ENCODE data around the gene ZFTA.
"Not testable (repeated sequence)": the region's sequence is repeated elsewhere in the genome, so short reads cannot be mapped to it uniquely, and the experiment has no call there.

The ZFTA gene

DNA sequence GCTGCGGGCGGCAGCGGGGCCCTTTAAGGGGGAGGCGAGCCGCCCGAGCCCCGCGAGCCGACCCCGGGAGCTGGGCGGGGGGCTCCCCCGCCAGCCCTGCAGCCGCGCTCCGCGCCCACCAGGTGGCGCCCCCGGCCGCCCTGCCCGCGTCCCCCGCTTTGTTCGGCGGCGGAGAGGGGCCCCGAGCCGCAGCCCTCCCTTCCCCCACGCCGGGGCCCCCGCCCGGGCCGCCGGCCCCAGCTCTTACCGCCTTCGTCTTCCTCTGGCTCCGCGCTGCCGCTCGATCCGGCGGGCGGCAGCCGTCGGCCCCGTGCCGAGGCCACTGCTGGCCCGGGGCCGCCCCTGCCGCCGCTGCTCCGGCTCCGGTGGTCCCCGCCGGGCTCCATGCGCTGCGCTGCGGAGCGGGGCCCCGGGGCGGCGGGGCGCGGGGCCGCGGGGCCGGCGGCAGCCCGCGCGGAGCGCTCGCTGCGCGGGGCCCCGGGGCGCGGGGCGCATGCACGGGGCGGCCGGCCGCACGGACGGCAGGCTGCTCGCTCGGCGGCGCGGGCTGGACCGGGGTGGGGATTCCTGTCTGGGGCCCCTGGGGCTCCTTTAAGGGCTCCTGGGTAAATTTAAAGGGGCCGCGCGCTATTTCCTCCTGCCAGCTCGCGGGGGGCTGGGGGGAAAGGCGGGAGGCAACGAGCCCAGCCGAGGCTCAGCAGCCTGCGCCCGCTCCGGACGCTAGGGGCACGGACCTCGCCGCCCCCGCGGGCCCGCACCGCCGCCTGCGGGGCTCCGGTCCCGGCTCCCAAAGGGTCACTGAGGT lies at the start of gene ZFTA:
Gene ZFTA (minus strand): TSS at position 539 of the 805 bp plus-strand sequence. CDS start 153 bp downstream, at position 386.
- DNase-seq, result peak; percentile 62

DNA sequence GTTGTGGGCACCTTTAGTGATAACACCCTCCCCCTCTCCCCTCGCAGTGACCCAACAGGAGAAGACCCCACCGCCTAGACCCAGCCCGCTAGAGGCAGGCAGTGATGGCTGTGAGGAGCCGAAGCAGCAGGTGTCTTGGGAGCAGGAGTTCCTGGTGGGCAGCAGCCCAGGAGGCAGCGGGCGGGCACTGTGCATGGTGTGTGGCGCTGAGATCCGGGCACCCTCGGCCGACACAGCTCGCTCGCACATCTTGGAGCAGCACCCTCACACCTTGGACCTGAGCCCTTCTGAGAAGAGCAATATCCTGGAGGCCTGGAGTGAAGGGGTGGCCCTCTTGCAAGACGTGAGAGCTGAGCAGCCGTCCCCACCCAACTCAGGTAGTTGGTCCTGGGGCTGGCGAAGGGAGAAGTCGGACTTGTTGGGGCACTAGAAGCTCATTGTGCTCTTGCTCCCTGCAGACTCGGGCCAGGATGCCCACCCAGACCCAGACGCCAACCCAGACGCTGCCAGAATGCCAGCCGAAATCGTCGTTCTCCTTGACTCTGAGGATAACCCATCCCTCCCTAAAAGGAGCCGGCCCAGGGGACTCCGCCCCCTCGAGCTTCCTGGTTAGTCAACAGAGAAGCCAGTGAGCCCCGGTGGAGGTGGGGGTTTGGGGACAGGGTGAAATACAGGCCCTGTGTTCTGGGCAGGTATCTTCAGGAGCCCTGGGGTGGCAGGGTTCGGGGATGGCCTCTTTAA lies 49.4 kb upstream of the ZFTA start:
- no peak for DNase-seq

DNA sequence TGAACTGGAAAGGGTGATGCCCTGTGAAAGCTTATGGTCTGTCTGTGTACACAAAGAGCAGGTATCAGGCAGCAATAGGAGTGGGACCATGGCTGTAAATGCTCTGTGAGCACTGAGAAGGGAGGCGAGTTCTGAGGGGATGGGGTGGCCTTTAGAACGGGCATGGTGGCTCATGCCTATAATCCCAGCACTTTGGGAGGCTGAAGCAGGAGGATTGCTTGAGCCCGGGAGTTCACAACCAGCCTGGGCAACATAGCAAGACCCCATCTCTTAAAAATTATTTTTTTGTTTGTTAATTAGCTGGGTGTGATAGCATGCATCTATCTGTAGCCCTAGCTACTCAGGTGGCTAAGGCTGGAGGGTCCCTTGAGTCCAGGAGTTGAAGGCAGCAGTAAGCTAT lies 48.2 kb upstream of the ZFTA start:
- DNase-seq, result no peak

DNA sequence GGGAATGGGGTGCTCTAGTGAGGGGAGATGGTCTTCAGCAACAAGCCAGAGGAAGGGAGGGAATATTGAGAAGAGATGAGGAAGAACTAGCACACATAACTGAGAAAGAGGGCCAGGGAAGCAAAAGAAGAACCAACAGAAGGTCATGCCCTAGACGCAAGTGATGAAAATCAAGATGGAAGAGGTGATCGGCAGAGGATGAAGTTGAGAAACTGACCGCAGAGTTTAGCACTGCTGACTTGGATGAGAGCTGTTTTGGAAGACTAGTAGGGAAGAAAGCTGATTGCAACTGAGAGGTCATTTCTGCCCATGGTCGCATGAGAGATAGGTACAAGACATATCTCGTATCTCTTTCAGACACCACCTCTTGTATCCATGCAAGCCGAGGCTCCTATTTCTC lies 47.6 kb upstream of the ZFTA start:
- DNase-seq, result no peak

DNA sequence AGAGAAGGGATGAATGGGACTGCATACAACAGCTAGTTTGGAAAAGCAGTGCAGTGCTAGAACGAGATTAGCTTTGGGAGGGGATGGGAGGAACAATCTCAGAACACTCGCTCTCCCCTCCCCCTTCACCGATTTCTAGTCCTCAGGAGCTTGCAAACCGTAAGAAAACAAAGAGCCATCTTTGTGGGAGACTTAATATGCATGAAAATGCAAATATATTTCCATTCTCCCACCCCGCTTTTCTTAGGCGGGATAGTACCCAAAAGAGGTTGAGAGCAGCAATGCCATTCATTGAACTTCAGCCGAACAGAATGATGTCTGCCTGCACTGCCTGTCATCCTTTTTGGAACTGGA lies 45.8 kb upstream of the ZFTA start:
- DNase-seq, result no peak

DNA sequence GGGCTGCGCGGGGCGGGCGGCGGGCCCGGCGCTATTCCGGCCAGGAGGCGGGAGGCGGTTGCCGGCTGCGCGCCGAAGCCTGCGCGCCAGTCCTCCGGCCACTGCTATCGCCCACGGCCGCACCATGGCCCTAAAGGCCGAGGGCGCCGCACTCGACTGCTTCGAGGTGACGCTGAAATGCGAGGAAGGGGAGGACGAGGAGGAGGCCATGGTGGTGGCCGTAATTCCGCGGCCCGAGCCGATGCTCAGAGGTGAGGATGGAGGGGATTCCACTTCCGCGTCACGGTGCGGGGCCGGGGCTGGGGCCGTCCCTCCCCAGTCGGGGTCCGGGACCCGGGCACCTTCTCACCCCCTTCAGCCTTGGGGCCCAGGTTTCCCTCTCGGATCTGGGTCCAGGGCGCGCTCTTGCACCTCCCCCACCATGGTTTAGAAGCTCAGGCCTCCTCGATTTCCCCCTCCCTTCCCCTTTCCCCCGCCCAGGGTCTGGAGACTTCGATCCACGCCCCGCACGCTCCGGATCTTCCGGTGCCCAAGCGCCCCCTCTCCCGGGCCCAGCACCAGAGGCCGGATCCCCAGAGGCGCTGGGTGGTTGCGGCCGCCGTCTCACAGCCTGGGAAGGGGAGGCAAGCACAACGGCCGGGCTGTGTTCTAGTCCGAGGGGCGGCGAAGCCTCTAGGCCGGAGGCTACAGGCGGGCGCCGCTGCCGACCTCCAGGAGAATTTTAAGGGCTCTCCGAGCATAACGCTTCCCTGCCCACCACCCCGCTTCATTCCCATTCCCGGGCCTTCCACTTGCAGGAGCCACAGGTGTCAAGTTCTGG lies 45.2 kb upstream of the ZFTA start:
- DNase-seq, result peak; percentile 13 to 29

DNA sequence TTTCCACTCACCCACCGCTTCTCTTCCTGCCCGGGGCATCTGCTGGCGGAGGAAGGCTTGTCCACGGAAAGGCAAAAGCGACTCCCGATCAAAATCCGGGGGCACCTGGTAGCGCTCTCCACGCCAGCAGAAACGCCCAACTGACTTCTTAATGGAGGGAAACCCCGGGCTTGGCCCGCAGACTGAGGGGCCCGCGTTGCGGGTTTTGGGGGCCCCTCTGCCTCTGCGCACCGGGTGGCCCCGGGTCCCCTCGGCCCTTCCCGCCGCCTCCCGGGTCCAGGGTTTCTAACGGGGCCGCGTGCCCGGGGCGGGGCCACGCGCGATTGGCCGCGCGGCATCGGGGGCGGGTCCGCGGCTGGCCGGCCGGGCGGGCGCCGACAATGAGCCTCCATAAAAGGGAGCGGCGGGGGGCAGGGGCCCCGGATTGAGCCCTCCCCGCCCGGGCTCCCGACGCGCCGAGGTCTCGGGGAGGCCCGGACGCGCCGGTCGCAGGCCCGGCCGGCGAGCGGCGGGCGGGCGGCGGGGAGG lies 44.5 kb upstream of the ZFTA start, which contains the start of gene SPINDOC:
Gene SPINDOC (plus strand): TSS at position 422 of the 528 bp plus-strand sequence. CDS start 231 bp downstream, outside the sequence.
- DNase-seq, result peak; percentile 73 to 80

DNA sequence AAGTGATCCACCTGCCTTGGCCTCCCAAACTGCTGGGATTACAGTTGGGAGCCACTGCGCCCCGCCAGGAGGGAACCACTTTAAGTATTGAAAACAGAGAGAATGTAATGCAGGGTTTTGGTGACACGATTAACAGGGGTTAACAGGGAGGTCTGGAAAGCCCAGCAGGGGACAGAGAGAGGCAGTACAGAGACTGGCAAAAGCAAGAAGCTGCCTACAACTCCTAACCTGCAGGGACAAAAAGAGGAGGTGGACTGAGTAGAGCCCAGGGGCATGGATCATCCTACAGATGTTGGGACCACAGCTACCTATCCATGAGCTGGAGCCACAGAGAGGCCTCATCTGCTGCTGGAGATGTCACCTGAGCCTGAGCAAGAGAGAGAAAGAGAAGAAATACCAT lies 42.9 kb upstream of the ZFTA start:
- no peak for DNase-seq

DNA sequence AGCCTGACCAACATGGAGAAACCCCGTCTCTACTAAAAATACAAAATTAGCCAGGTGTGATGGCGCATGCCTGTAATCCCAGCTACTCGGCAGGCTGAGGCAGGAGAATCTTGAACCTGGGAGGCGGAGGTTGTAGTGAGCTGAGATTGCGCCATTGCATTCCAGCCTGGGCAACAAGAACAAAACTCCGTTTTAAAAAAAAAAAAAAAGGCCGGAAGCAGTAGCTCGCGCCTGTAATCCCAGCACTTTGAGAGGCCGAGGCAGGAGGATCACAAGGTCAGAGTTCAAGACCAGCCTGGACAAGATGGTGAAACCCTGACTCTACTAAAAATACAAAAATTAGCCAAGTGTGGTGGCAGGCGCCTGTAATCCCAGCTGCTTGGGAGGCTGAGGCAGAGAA lies 41.8 kb upstream of the ZFTA start:
- DNase-seq, result not testable (repeated sequence)

DNA sequence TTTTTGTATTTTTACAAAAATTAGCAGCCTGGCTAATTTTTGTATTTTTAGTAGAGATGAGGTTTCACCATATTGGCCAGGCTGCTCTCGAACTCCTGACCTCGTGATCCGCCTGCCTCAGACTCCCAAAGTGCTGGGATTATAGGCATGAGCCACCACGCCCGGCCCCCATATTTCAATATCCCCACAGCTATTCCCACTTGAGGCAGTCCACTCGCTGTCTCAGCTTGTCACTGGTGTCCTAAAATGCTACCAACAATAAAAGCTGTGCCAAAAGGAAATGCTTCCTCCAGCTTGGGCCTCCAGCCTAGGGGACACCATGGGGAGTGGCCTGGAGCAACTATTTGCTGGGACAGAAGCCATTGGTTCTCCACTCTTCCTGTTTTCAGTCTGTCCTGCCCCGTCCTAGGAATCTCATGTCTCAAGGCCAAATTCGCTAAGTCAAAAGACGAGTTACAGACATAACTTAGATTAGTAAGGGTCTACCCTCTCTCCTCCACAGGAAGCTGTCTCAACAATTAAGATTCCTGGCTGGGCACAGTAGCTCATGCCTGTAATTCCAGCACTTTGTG lies 37.4 kb upstream of the ZFTA start:
- DNase-seq, result no peak

DNA sequence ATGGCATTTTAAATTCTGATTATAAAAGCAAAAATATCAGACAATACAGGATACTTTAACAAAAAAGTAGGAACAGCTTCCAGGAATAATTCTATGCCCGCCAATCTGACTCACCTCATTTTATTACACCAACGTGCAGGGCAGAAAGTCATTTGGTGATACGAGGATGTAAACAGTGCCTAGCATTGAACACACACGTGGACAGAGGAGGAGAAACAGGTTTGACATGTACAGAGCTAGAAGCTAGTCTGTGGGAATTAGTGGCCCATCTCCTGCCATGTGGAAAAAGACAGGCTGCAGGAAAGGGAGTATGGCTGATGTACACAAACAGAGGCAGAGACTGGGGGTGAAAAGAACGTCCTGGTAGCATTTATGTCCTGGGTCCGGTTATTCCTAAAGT lies 35.7 kb upstream of the ZFTA start:
- no peak for DNase-seq

DNA sequence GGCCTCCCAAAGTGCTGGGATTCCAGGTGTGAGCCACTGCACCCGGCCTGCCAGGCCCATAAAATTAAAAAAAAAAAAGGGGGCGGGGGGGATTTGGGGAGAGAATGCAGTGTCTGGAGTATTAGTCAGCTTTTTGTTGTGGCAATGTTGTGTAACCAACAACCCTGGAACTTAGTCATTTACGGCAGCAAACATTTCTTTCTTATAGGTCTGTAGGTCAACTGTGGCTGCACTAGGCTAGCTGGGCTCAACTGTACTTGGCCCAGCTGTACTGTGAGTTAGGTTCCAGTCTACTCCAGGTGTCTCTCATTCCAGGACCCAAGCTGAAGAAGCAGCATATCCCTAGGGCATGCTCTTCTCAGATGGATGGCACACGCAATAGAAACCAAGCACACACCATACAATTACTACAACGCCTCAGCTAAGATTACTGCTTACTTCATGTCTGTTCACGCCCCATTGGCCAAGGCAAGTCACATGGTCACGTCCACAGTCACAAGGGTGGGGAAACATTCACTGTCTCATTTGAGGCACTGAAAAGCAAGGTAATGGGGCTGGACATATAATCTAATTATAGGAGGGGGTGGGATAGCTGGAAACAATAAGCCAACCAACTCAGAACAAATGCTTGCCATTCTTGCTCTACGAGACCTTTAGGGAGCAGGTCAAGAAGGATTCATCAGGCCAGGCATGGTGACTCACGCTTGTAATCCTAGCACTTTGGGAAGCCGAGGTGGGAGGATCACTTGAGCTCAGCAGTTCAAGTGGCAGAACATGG lies 34.3 kb upstream of the ZFTA start:
- DNase-seq, result no peak

DNA sequence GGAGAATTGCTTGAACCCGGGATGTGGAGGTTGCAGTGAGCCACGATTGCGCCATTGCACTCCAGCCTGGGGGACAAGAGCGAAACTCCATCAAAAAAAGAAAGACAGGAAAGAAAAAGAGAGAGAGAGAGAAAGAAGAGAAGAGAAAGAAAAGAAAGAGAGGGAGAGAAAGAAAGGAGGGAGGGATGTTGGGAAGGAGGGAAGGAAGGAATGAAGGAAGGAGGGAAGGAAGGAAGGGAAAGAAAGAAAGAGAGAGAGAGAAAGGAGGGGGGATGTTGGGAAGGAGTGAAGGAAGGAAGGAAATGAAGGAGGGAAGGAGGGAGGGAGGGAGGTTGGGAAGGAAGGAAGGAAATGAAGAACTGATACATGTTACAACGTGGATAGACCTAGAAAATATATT lies 32.3 kb upstream of the ZFTA start:
- no peak for DNase-seq

DNA sequence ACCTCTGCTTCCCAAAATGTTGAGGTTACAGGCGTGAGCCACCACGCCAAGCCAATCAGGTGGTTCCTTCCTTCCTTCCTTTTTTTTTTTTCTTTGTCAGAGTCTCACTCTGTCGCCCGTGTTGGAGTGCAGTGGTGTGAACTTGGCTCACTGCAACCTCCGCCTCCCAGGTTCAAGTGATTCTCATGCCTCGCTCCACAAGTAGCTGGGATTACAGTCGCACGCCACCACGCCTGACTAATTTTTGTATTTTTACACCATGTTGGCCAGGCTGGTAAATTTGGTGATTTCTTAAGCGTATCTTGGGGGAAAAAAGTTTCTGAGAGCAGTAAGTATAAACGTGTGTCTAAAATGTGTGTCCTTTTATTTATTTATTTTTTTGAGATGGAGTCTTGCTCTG lies 26.5 kb upstream of the ZFTA start:
- no peak for DNase-seq

DNA sequence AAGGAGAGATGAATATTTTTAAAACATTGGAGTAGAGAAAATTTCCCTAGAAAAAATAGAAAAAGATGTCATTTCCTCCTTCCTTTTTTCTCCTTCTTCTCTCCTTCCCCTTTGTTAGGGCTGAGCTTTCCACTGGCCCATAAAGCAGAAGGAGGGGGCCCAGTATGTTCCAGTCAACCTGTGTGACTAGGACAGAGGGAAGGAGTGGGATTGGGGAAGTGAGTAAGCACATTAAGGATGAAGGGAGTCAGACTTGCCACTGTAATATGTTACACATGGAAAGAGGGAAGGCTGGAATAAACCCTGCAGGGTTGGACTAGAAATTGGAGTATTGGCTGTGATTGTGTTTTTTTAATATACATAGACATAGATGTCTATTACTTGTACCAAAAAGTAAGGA lies 24.6 kb upstream of the ZFTA start:
- DNase-seq, result no peak

DNA sequence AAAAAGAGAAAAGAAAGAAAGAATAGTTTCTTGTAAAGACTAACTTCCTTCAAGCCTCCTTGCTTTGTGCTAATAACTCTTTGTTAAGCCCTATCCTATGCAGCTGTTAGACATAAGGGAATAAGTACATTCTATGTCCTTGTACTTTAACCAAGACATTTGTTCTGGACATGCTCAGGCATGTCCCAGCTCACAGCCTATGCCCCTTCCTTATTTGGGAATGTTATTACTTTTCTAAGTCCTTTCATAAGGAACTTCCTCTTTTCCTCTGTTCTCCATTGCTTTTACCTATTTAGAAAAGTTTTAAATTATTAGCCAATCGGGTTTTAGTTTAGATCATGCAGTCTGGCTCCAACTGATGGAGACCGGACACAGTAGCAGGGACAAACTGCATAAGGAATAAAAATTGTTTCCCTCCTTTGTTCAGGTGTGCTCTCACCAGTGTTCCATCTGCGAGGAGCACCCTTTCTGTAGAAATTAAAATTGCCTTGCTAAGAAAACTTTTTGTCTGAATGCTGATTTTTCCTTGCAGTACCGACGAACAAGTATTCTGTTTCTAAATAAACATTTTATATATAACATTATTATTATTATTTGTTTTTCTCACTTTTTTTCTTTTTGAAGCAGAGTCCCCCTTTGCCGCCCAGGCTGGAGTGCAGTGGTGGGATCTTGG lies 23.1 kb upstream of the ZFTA start:
- DNase-seq, result no peak

DNA sequence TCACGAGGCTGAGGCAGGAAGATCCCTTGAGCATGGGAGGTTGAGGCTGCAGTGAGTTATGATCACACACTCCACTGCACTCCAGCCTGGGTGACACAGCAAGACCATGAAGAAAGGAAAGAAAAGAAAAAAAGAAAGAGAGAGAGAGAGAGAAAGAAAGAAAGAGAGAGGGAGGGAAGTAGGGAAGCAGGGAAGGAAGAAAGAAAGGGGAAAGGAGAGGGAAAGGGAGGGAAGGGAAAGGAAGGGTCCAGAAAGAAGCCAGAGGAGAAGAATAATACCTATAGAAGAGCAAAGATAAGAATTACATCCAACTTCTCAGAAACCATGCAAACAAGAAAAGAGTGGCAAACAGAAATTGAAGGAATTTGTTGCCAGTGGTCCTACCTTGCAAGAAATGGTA lies 17.2 kb upstream of the ZFTA start:
- no peak for DNase-seq

DNA sequence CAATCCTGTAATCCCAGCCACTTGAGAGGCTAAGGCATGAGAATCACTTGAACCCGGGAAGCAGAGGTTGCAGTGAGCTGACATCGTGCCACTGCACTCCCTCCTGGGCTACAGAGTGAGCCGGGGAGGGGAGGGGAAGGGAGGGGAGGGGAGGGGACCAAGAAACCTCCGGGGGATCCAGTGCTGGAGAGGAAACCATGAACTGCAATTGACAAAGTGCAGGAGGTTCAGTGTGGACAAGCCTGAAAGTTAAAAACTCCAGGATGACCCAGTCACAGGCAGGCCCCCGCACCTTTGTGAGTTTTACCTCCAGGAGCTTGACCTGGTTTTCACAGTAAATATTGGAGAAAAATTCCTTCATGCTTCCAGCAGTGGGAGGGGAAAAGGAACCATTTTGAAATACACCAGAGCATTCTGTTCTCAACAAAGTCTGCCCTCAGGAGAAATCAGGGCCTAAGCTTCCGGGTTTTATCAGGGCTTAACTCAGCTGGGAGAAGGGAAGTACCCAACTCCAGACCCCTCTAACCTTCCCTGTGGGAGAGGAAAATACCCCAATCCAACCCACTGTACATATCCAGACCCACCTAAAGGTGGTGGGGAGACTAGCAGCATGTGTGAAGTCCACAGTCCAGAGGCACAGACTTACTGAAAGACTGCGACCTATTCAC lies 15.5 kb upstream of the ZFTA start:
- no peak for DNase-seq

DNA sequence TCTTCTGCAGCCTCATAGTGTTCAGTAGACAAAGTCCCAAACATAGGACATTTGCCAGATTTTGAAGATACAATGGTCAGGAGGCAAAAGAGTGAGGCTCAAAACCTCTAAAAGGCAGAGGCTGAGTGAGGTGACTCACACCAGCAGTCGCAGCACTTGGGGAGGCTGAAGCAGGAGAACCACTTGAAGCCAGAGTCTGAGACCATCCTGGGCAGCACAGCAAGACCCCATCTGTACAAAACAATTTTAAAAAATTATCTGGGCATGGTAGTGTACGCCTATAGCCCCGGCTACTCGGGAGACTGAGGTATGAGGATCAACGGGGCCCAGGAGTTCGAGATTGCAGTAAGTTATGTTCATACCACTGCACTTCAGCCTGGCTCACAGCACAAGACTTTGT lies 14.2 kb upstream of the ZFTA start:
- DNase-seq, result no peak

DNA sequence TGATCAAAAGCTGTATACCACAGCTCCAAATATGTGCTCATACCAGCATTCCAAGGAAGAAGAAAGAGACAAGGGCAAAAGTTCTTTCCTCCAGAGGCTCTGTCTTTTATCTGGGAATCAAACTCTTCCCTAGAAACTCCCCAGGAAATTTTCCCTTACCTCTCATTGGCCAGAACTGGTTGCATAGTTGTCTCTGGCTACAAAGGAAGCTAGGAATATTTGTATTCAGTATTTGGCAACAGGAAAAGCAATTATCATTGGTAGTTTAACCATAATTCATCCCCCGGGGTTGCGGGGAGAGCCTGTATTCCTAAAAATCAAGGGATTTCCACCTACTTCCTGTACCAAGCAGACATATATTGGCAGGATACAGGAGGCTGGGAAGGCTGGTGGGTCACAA lies 10.5 kb upstream of the ZFTA start:
- no peak for DNase-seq

DNA sequence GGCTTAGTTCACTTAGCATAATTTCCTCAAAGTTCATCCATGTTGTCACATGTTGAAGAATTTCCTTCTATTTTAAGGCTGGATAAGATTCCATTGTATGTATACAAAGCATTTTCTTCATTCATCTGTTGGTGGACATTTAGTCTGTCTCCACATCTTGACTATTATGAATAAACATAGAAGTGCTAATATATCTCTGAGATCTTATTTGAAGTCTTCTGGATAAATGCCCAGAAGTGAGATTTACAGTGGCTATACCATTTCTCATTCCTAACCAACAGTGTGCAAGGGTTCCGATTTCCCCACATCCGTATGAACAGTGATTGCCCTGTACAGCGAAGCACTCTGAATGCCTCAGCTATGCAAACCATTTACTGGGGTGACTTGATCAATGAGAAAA lies 6.6 kb upstream of the ZFTA start:
- DNase-seq, result no peak

Measured in CD4-positive, alpha-beta T cell treated with Interleukin-1 beta for 1 hour (primary cell).